HepG2 (cell line): Measurements from ENCODE around the gene DNAAF8. TPM values are rescaled to one million over a fixed set of nuclear protein-coding genes. Genes with fewer than 3 reads are reported as not detected.

Source experiments
- IRF2 ChIP-seq: IDR thresholded peaks from 2 replicates; pipeline ENCODE4 v1.6.1; 2018; ENCODE audit warnings: missing genetic modification reagents, missing compliant biosample characterization
- ZNF460 ChIP-seq: sonication (generic); formaldehyde crosslinking; IDR thresholded peaks from 2 replicates; pipeline ENCODE4 v1.5.1; 2020; ENCODE audit warnings: missing genetic modification reagents, mild to moderate bottlenecking, borderline replicate concordance
- ZNF720 ChIP-seq: sonication (generic); formaldehyde crosslinking; IDR thresholded peaks from 2 replicates; pipeline ENCODE4 v1.4.0; 2020; ENCODE audit warnings: missing genetic modification reagents
- ZSCAN25 ChIP-seq: sonication (generic); formaldehyde crosslinking; IDR thresholded peaks from 2 replicates; pipeline ENCODE4 v1.8.0; 2022; ENCODE audit warnings: mild to moderate bottlenecking, missing genetic modification reagents
- polyA plus RNA-seq, 8 experiments: library from polyadenylated mRNA; depleted of rRNA in 3 of 8; stranded (reverse) in 7 of 8; unstranded in 1 of 8; fragments of >200 nt; fragmentation: Illumina TruSeq in 4 of 8; extraction: Trizol in 4 of 8; gene quantifications; 2 replicates each; pipeline versions ENCODE4 v1.2.1 to v1.2.3, GENCODE V29; 2011 to 2016; ENCODE audit warnings: low read depth in 4 of 8, missing spikeins in 1 of 8, mixed read lengths in 1 of 8; ENCODE audit not compliant: insufficient read depth in 1 of 8
- total RNA-seq, 5 experiments: library from RNA; depleted of rRNA; stranded (reverse); fragments of >200 nt; fragmentation: Illumina TruSeq; extraction: Trizol; gene quantifications; 2 replicates each; pipeline ENCODE4 v1.2.3, GENCODE V29; 2016; ENCODE audit warnings: low read depth in 1 of 5
- TF ChIP-seq, protein P1 (sequence below): sonication (generic); formaldehyde crosslinking; IDR thresholded peaks from 2 replicates; pipeline ENCODE4 v1.5.1; 2020; ENCODE audit warnings: mild to moderate bottlenecking, missing genetic modification reagents, moderate library complexity
- TF ChIP-seq, protein P2 (sequence below): sonication (generic); formaldehyde crosslinking; IDR thresholded peaks from 2 replicates; pipeline ENCODE4 v1.5.0; 2020; ENCODE audit warnings: mild to moderate bottlenecking, missing genetic modification reagents
- TF ChIP-seq, protein P3 (sequence below): conservative IDR thresholded peaks from 2 replicates; pipeline ENCODE4 v1.6.1; 2018; ENCODE audit warnings: missing genetic modification reagents
- TF ChIP-seq, protein P4 (sequence below): sonication (generic); formaldehyde crosslinking; IDR thresholded peaks from 2 replicates; pipeline ENCODE4 v1.4.0; 2020; ENCODE audit warnings: missing genetic modification reagents
- TF ChIP-seq, protein P5 (sequence below): sonication (generic); formaldehyde crosslinking; IDR thresholded peaks from 2 replicates; pipeline ENCODE4 v1.9.0; 2021; ENCODE audit warnings: mild to moderate bottlenecking, missing genetic modification reagents

Gene DNAAF8
- total and polyA plus RNA-seq, 2 of the 13 experiments (the other 11 are each of a cell fraction or from before 2014, with no cell fraction given) = 0.44 TPM; not detected in 1

DNA sequence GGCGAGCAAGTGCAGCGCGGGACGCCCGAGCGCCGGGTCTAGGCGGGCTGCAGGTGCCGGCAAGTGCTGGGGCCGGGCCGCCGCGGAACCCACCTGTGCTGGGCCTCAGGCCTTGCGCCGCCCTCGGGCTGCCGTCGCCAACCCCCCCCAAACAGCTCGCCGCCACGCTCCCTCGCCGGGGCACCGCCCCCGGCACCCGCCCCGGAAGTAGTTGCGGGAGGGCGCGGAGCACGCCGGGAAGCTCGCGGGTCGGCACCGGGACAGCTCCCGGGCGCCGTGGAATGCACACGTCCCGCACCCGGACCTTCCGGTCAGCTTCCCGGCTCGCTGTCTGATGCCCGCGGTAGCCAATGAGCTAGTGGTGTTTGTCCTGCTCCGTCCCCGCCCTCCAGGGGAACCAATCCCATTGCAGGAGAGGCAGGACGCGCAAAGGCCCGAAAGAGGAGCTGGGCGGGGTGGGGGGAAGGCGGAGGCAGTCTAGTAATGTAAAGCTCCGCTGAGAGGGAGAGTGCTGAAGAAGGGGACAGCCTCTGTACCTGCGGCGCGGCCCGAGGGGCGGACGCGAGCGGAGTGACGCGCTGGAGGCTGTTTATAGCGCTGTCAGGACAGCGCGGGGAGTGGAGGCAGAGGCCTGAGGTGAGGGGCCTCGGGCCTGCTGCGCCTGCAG lies at the start of gene DNAAF8, which contains the start of gene ANKS3 (continued):
- TF ChIP-seq, protein P1, sequence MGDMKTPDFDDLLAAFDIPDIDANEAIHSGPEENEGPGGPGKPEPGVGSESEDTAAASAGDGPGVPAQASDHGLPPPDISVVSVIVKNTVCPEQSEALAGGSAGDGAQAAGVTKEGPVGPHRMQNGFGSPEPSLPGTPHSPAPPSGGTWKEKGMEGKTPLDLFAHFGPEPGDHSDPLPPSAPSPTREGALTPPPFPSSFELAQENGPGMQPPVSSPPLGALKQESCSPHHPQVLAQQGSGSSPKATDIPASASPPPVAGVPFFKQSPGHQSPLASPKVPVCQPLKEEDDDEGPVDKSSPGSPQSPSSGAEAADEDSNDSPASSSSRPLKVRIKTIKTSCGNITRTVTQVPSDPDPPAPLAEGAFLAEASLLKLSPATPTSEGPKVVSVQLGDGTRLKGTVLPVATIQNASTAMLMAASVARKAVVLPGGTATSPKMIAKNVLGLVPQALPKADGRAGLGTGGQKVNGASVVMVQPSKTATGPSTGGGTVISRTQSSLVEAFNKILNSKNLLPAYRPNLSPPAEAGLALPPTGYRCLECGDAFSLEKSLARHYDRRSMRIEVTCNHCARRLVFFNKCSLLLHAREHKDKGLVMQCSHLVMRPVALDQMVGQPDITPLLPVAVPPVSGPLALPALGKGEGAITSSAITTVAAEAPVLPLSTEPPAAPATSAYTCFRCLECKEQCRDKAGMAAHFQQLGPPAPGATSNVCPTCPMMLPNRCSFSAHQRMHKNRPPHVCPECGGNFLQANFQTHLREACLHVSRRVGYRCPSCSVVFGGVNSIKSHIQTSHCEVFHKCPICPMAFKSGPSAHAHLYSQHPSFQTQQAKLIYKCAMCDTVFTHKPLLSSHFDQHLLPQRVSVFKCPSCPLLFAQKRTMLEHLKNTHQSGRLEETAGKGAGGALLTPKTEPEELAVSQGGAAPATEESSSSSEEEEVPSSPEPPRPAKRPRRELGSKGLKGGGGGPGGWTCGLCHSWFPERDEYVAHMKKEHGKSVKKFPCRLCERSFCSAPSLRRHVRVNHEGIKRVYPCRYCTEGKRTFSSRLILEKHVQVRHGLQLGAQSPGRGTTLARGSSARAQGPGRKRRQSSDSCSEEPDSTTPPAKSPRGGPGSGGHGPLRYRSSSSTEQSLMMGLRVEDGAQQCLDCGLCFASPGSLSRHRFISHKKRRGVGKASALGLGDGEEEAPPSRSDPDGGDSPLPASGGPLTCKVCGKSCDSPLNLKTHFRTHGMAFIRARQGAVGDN (CRISPR knock-in tag) = peak; percentile 97
- TF ChIP-seq, protein P2, sequence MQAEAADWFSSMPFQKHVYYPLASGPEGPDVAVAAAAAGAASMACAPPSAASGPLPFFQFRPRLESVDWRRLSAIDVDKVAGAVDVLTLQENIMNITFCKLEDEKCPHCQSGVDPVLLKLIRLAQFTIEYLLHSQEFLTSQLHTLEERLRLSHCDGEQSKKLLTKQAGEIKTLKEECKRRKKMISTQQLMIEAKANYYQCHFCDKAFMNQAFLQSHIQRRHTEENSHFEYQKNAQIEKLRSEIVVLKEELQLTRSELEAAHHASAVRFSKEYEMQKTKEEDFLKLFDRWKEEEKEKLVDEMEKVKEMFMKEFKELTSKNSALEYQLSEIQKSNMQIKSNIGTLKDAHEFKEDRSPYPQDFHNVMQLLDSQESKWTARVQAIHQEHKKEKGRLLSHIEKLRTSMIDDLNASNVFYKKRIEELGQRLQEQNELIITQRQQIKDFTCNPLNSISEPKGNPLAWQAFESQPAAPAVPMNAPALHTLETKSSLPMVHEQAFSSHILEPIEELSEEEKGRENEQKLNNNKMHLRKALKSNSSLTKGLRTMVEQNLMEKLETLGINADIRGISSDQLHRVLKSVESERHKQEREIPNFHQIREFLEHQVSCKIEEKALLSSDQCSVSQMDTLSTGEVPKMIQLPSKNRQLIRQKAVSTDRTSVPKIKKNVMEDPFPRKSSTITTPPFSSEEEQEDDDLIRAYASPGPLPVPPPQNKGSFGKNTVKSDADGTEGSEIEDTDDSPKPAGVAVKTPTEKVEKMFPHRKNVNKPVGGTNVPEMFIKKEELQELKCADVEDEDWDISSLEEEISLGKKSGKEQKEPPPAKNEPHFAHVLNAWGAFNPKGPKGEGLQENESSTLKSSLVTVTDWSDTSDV (CRISPR knock-in tag) = no peak; the same call in 1 of the 2 replicates
- peak; percentile 79 for TF ChIP-seq IRF2 (CRISPR knock-in tag)
- no peak for TF ChIP-seq ZNF720 (CRISPR knock-in tag)
- TF ChIP-seq, protein P3, sequence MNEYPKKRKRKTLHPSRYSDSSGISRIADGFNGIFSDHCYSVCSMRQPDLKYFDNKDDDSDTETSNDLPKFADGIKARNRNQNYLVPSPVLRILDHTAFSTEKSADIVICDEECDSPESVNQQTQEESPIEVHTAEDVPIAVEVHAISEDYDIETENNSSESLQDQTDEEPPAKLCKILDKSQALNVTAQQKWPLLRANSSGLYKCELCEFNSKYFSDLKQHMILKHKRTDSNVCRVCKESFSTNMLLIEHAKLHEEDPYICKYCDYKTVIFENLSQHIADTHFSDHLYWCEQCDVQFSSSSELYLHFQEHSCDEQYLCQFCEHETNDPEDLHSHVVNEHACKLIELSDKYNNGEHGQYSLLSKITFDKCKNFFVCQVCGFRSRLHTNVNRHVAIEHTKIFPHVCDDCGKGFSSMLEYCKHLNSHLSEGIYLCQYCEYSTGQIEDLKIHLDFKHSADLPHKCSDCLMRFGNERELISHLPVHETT (CRISPR knock-in tag) = peak; percentile 100
- TF ChIP-seq ZNF460 (CRISPR knock-in tag) = no peak
- TF ChIP-seq, protein P4, sequence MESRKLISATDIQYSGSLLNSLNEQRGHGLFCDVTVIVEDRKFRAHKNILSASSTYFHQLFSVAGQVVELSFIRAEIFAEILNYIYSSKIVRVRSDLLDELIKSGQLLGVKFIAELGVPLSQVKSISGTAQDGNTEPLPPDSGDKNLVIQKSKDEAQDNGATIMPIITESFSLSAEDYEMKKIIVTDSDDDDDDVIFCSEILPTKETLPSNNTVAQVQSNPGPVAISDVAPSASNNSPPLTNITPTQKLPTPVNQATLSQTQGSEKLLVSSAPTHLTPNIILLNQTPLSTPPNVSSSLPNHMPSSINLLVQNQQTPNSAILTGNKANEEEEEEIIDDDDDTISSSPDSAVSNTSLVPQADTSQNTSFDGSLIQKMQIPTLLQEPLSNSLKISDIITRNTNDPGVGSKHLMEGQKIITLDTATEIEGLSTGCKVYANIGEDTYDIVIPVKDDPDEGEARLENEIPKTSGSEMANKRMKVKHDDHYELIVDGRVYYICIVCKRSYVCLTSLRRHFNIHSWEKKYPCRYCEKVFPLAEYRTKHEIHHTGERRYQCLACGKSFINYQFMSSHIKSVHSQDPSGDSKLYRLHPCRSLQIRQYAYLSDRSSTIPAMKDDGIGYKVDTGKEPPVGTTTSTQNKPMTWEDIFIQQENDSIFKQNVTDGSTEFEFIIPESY = no peak
- TF ChIP-seq, protein P5, sequence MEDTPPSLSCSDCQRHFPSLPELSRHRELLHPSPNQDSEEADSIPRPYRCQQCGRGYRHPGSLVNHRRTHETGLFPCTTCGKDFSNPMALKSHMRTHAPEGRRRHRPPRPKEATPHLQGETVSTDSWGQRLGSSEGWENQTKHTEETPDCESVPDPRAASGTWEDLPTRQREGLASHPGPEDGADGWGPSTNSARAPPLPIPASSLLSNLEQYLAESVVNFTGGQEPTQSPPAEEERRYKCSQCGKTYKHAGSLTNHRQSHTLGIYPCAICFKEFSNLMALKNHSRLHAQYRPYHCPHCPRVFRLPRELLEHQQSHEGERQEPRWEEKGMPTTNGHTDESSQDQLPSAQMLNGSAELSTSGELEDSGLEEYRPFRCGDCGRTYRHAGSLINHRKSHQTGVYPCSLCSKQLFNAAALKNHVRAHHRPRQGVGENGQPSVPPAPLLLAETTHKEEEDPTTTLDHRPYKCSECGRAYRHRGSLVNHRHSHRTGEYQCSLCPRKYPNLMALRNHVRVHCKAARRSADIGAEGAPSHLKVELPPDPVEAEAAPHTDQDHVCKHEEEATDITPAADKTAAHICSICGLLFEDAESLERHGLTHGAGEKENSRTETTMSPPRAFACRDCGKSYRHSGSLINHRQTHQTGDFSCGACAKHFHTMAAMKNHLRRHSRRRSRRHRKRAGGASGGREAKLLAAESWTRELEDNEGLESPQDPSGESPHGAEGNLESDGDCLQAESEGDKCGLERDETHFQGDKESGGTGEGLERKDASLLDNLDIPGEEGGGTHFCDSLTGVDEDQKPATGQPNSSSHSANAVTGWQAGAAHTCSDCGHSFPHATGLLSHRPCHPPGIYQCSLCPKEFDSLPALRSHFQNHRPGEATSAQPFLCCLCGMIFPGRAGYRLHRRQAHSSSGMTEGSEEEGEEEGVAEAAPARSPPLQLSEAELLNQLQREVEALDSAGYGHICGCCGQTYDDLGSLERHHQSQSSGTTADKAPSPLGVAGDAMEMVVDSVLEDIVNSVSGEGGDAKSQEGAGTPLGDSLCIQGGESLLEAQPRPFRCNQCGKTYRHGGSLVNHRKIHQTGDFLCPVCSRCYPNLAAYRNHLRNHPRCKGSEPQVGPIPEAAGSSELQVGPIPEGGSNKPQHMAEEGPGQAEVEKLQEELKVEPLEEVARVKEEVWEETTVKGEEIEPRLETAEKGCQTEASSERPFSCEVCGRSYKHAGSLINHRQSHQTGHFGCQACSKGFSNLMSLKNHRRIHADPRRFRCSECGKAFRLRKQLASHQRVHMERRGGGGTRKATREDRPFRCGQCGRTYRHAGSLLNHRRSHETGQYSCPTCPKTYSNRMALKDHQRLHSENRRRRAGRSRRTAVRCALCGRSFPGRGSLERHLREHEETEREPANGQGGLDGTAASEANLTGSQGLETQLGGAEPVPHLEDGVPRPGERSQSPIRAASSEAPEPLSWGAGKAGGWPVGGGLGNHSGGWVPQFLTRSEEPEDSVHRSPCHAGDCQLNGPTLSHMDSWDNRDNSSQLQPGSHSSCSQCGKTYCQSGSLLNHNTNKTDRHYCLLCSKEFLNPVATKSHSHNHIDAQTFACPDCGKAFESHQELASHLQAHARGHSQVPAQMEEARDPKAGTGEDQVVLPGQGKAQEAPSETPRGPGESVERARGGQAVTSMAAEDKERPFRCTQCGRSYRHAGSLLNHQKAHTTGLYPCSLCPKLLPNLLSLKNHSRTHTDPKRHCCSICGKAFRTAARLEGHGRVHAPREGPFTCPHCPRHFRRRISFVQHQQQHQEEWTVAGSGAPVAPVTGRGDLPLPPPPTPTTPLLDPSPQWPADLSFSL (CRISPR knock-in tag) = no peak
- TF ChIP-seq ZSCAN25 = peak; percentile 26; the same call in 1 of the 2 replicates
